ENCODE measurements around the gene PTH2R. TPM values are rescaled to one million over a fixed set of nuclear protein-coding genes. Genes with fewer than 3 reads are reported as not detected.
"Not testable (repeated sequence)": the region's sequence is repeated elsewhere in the genome, so short reads cannot be mapped to it uniquely, and the experiment has no call there.

The PTH2R gene
- total RNA-seq, 1 experiment from 2014 or later = not detected

GRCh38 chr2:208441951-208442350 is 35.4 kb downstream of the PTH2R start:
- BruUV-seq (replicated peaks) = no TSS peak

GRCh38 chr2:208447447-208447846 is 40.9 kb downstream of the PTH2R start:
- intact Hi-C loops (cut with micrococcal nuclease; ENCODE audit: unreplicated experiment); CTCF ChIA-PET; DNase-seq; H3K4me3 Mint-ChIP-seq (ENCODE audit: low read depth, unreplicated experiment); H3K9me3 Mint-ChIP-seq (ENCODE audit: low read depth, unreplicated experiment); H3K27me3 Mint-ChIP-seq (ENCODE audit: unreplicated experiment); H3K27ac Mint-ChIP-seq (ENCODE audit: unreplicated experiment); BruUV-seq (replicated peaks); H3K4me1 Mint-ChIP-seq (ENCODE audit: low read depth, unreplicated experiment); H3K36me3 Mint-ChIP-seq (ENCODE audit: insufficient read depth, unreplicated experiment): not testable (repeated sequence)

More at GRCh38 chr2:208441951-208442350, 35.4 kb downstream of the PTH2R start:
- Mint-ChIP-seq H3K4me3 (ENCODE audit: low read depth, unreplicated experiment) (no peak overlapping the region), H3K27me3 (ENCODE audit: unreplicated experiment) (no peaks in the 10 kb centered on the region), H3K27ac (ENCODE audit: unreplicated experiment) (no peak overlapping the region), H3K36me3 (ENCODE audit: insufficient read depth, unreplicated experiment) (no peaks in the 10 kb centered on the region), H3K9me3 (ENCODE audit: low read depth, unreplicated experiment) (no peaks in the 10 kb centered on the region), H3K4me1 (ENCODE audit: low read depth, unreplicated experiment) (no peaks in the 10 kb centered on the region)
- DNase-seq = no peak
- intact Hi-C loops (cut with micrococcal nuclease; ENCODE audit: unreplicated experiment) = no loop called here
- CTCF ChIA-PET = no interaction called here
- no peak for TF ChIP-seq CTCF (IDR thresholded peaks at IDR 0.05; ENCODE audit: unreplicated experiment)

- no peaks in the 10 kb centered on the region for H3K27me3 Mint-ChIP-seq (ENCODE audit: unreplicated experiment)
- BruUV-seq (replicated peaks) = no TSS peak
- no peak overlapping the region for H3K4me3 Mint-ChIP-seq (ENCODE audit: low read depth, unreplicated experiment)
- H3K36me3 Mint-ChIP-seq (ENCODE audit: insufficient read depth, unreplicated experiment) = no peaks in the 10 kb centered on the region
- no peaks in the 10 kb centered on the region for H3K9me3 Mint-ChIP-seq (ENCODE audit: low read depth, unreplicated experiment)
- CTCF ChIA-PET = no interaction called here
- no peaks in the 10 kb centered on the region for H3K4me1 Mint-ChIP-seq (ENCODE audit: low read depth, unreplicated experiment)
- no peak overlapping the region for H3K27ac Mint-ChIP-seq (ENCODE audit: unreplicated experiment)
- intact Hi-C loops (cut with micrococcal nuclease; ENCODE audit: unreplicated experiment) = no loop called here
- no peak for DNase-seq
- no peak for TF ChIP-seq CTCF (IDR thresholded peaks at IDR 0.05; ENCODE audit: unreplicated experiment)
Measured at GRCh38 chr2:208451061-208451460, 44.5 kb downstream of the PTH2R start.

DNA sequence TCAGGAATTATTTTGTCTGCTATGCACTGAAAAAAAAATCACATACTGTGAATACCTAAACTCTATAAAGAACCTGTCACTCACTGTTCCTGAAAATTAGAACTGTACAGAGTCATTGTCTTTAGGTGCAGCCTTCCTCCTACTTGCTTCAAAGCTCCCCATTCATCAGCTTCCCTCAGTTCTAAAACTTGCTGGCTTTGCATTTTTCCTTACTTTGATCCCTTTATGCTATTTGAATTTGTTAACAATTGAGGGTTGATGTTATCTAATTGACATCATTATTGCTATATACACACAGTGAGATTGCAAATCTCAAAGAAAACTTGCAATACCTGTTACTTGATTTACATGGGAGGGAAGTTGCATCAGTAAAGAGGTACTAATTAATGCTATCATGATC is 48.3 kb downstream of the PTH2R start:
- no peaks in the 10 kb centered on the region for H3K4me1 Mint-ChIP-seq (ENCODE audit: low read depth, unreplicated experiment)
- TF ChIP-seq CTCF (IDR thresholded peaks at IDR 0.05; ENCODE audit: unreplicated experiment) = no peak
- intact Hi-C loops (cut with micrococcal nuclease; ENCODE audit: unreplicated experiment) = no loop called here
- no peaks in the 10 kb centered on the region for H3K36me3 Mint-ChIP-seq (ENCODE audit: insufficient read depth, unreplicated experiment)
- no peaks in the 10 kb centered on the region for H3K9me3 Mint-ChIP-seq (ENCODE audit: low read depth, unreplicated experiment)
- no peak overlapping the region for H3K27ac Mint-ChIP-seq (ENCODE audit: unreplicated experiment)
- no TSS peak for BruUV-seq (replicated peaks)
- CTCF ChIA-PET = no interaction called here
- no peak overlapping the region for H3K4me3 Mint-ChIP-seq (ENCODE audit: low read depth, unreplicated experiment)
- no peak for DNase-seq
- H3K27me3 Mint-ChIP-seq (ENCODE audit: unreplicated experiment) = no peaks in the 10 kb centered on the region

GRCh38 chr2:208463721-208464120 is 57.1 kb downstream of the PTH2R start:
- BruUV-seq (replicated peaks) = no TSS peak
- no peak overlapping the region for H3K27ac Mint-ChIP-seq (ENCODE audit: unreplicated experiment)
- no peak for TF ChIP-seq CTCF (IDR thresholded peaks at IDR 0.05; ENCODE audit: unreplicated experiment)
- no peaks in the 10 kb centered on the region for H3K36me3 Mint-ChIP-seq (ENCODE audit: insufficient read depth, unreplicated experiment)
- no peak for DNase-seq
- CTCF ChIA-PET = no interaction called here
- intact Hi-C loops (cut with micrococcal nuclease; ENCODE audit: unreplicated experiment) = loop anchor here (5.0 kb wide), 1 partner anchor 56 kb away; the partner anchor contains the start of gene PTH2R
- H3K27me3 Mint-ChIP-seq (ENCODE audit: unreplicated experiment) = no peaks in the 10 kb centered on the region
- H3K4me1 Mint-ChIP-seq (ENCODE audit: low read depth, unreplicated experiment) = peaks cover 19% of the 10 kb centered on the region
- no peak overlapping the region for H3K4me3 Mint-ChIP-seq (ENCODE audit: low read depth, unreplicated experiment)
- no peaks in the 10 kb centered on the region for H3K9me3 Mint-ChIP-seq (ENCODE audit: low read depth, unreplicated experiment)

Measured in Calu3 (cell line).